Body of pancreas (tissue), 4 donors: ENCODE data around the gene TOR4A.

Source experiments
- POLR2A ChIP-seq, 3 donors: fragments of 450-650 bp; IDR thresholded peaks; one replicate each; pipeline ENCODE4 v1.6.1; 2016; ENCODE audit warnings: antibody characterized with exemption in 3 of 3, mild to moderate bottlenecking in 2 of 3
- TF ChIP-seq, protein P1 (sequence below), 7 experiments: fragments of 450-650 bp in 4 of 7; fragments of 200-600 bp in 3 of 7; sonication (generic) in 3 of 7; IDR thresholded peaks; one replicate each; pipeline ENCODE4 v1.5.1; 2016 to 2019; ENCODE audit warnings: antibody characterized with exemption in 7 of 7

DNA sequence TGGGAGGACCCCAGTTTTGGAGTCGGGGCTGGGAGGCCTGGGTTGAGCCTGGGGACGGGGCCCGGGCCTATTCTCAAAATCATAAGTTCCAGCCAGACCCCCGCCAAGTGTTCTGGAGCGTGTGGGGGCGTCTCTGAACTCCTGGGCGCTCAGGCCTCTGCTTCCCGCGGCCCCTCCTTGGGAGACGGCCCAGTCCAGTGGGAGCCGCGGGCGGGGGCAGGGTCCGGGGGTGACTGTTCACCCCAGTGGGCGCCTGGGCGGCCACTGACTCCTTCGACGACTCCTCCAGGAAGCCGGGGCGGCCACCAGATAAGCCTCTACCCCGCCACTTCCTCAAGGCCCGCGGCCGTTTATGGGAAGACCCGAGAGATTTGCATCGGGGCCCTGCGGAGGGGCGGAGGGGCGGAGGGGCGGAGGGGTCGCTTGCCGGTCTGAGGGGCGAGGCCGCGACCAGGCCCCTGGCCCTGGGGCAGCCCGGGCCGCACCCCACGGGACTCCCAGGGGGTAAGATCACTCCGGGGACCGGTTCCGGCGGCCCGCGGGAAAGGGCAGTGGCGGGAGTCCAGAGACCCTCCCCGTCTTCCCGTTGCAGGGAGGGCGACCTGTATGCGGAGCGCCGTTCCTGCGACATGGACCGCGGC is 655 bp downstream of the TOR4A start:
- TF ChIP-seq, protein P1, sequence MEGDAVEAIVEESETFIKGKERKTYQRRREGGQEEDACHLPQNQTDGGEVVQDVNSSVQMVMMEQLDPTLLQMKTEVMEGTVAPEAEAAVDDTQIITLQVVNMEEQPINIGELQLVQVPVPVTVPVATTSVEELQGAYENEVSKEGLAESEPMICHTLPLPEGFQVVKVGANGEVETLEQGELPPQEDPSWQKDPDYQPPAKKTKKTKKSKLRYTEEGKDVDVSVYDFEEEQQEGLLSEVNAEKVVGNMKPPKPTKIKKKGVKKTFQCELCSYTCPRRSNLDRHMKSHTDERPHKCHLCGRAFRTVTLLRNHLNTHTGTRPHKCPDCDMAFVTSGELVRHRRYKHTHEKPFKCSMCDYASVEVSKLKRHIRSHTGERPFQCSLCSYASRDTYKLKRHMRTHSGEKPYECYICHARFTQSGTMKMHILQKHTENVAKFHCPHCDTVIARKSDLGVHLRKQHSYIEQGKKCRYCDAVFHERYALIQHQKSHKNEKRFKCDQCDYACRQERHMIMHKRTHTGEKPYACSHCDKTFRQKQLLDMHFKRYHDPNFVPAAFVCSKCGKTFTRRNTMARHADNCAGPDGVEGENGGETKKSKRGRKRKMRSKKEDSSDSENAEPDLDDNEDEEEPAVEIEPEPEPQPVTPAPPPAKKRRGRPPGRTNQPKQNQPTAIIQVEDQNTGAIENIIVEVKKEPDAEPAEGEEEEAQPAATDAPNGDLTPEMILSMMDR (IDR thresholded peaks at IDR 0.05): no peak
- TF ChIP-seq POLR2A (IDR thresholded peaks at IDR 0.05): no peak
